Measurements from ENCODE around the gene EXOSC10. TPM values are rescaled to one million over a fixed set of nuclear protein-coding genes. Genes with fewer than 3 reads are reported as not detected.

Gene EXOSC10
- total and polyA plus RNA-seq, 2 of the 13 experiments (the other 11 are each of a cell fraction or from before 2014, with no cell fraction given), result 48.4 to 67.6 TPM

GRCh38 chr1:11059968-11060830 lies 39.5 kb downstream of the EXOSC10 start, which contains the start of gene SRM (continued):
- TF ChIP-seq SKIL (CRISPR knock-in tag; IDR thresholded peaks at IDR 0.05; ENCODE audit: borderline replicate concordance) (no peak), GATAD2A (CRISPR knock-in tag; IDR thresholded peaks at IDR 0.05) (no peak), NFE2 (CRISPR knock-in tag; IDR thresholded peaks at IDR 0.05) (no peak), CENPT (CRISPR knock-in tag; IDR thresholded peaks at IDR 0.05; ENCODE audit: low read depth) (no peak), ZNF780A (CRISPR knock-in tag; IDR thresholded peaks at IDR 0.05) (no peak), DZIP1 (CRISPR knock-in tag; IDR thresholded peaks at IDR 0.05) (no peak), RCOR2 (CRISPR knock-in tag; IDR thresholded peaks at IDR 0.05) (no peak), ZNF800 (CRISPR knock-in tag; IDR thresholded peaks at IDR 0.05) (0 out of 2 replicates have a peak, but pooled peaks have one; percentile 27), CCAR2 (optimal IDR thresholded peaks at IDR 0.05; ENCODE audit: low read depth, low read length) (no peak), BRCA1 (CRISPR knock-in tag; IDR thresholded peaks at IDR 0.05) (0 out of 2 replicates have a peak, but pooled peaks have one; percentile 70), ZNF556 (CRISPR knock-in tag; IDR thresholded peaks at IDR 0.05; ENCODE audit: borderline replicate concordance) (no peak), RELA (CRISPR knock-in tag; IDR thresholded peaks at IDR 0.05) (no peak), TOPORS (CRISPR knock-in tag; IDR thresholded peaks at IDR 0.05) (no peak; the same call in 1 of the 2 replicates), CBFB (CRISPR knock-in tag; IDR thresholded peaks at IDR 0.05) (peak; percentile 60; the same call in 1 of the 2 replicates), RERE (CRISPR knock-in tag; IDR thresholded peaks at IDR 0.05; ENCODE audit: low read depth) (no peak)

All from HepG2 (cell line).